H1 (cell line): ENCODE measurements around the gene B4GALT7. TPM values are rescaled to one million over a fixed set of nuclear protein-coding genes. Genes with fewer than 3 reads are reported as not detected.

ENCODE experiments used
- CTCF ChIA-PET: fragments of 300-600 bp; sonication (Branson Sonifier 250); formaldehyde crosslinking; loops from one replicate; lab custom pipeline; 2021; ENCODE audit not compliant: partially characterized antibody; lab: Charles Lee
- POLR2A ChIA-PET: fragments of 300-600 bp; sonication (Branson Sonifier 250); formaldehyde crosslinking; loops from one replicate; lab custom pipeline; 2021; ENCODE audit warnings: inconsistent platforms; ENCODE audit not compliant: partially characterized antibody; lab: Charles Lee
- DNase-seq, 2 experiments: peaks; one replicate each; pipeline versions ENCODE4 v3.0.0 to v3.0.0-alpha.2; 2010 to 2022; ENCODE audit warnings: low spot score in 2 of 2, low read depth in 1 of 2, mixed read lengths in 1 of 2
- FAIRE-seq: peaks from 2 replicates; lab custom pipeline; 2011; peaks lifted over from hg19 to GRCh38; lab: Jason Lieb, UNC
- H2AFZ ChIP-seq: 2 replicates; pipeline ENCODE4 v1.8.1; 2012; ENCODE audit warnings: low read length, inconsistent platforms
- H2AK5ac ChIP-seq: 2 replicates; pipeline ENCODE4 v1.6.1; 2013; ENCODE audit warnings: low read depth, low read length
- H2BK120ac ChIP-seq: replicated peaks from 2 replicates; pipeline ENCODE3; 2013; ENCODE audit warnings: low read depth, low read length, inconsistent platforms
- H2BK12ac ChIP-seq: 2 replicates; pipeline ENCODE4 v1.6.1; 2013; ENCODE audit warnings: low read depth, low read length
- H2BK15ac ChIP-seq: 2 replicates; pipeline ENCODE4 v1.6.1; 2013; ENCODE audit warnings: low read length
- H2BK20ac ChIP-seq: 2 replicates; pipeline ENCODE4 v1.6.1; 2013; ENCODE audit warnings: low read length
- H2BK5ac ChIP-seq: 2 replicates; pipeline ENCODE4 v1.6.1; 2013; ENCODE audit warnings: low read depth, low read length
- H3K14ac ChIP-seq: 2 replicates; pipeline ENCODE4 v1.6.1; 2013; ENCODE audit warnings: inconsistent platforms; ENCODE audit not compliant: insufficient read length
- H3K18ac ChIP-seq: 2 replicates; pipeline ENCODE4 v1.6.1; 2013; ENCODE audit warnings: low read length; ENCODE audit errors: extremely low read depth
- H3K23ac ChIP-seq: 2 replicates; pipeline ENCODE4 v1.6.1; 2013; ENCODE audit warnings: inconsistent platforms; ENCODE audit not compliant: insufficient read length
- H3K23me2 ChIP-seq: 2 replicates; pipeline ENCODE4 v1.6.1; 2013; ENCODE audit warnings: low read depth, low read length
- H3K27ac ChIP-seq: 2 replicates; pipeline ENCODE4 v1.6.1; 2011; ENCODE audit warnings: low read depth, low read length, inconsistent platforms
- H3K27me3 ChIP-seq, 4 experiments: replicated peaks in 1 of 4; 1 replicate in 1 of 4; 2 replicates in 3 of 4; pipeline versions ENCODE4 v1.6.1 to v1.8.1; 2011 to 2013; ENCODE audit warnings: low read length in 3 of 4, mild to moderate bottlenecking in 3 of 4, inconsistent platforms in 2 of 4, mixed read lengths in 2 of 4, moderate library complexity in 1 of 4; ENCODE audit not compliant: control insufficient read depth in 3 of 4, insufficient read depth in 3 of 4; ENCODE audit errors: extremely low read depth in 1 of 4
- H3K36me3 ChIP-seq, 4 experiments: 2 replicates each; pipeline versions ENCODE4 v1.6.1 to v1.8.1; 2011 to 2013; ENCODE audit warnings: mild to moderate bottlenecking in 4 of 4, low read length in 3 of 4, moderate library complexity in 2 of 4, control low read depth in 1 of 4, inconsistent platforms in 1 of 4; ENCODE audit not compliant: insufficient read depth in 4 of 4, control insufficient read depth in 2 of 4
- H3K4ac ChIP-seq: replicated peaks from 2 replicates; pipeline ENCODE3; 2013; ENCODE audit warnings: low read length, low read depth, mixed read lengths, inconsistent platforms; ENCODE audit not compliant: insufficient read length
- H3K4me1 ChIP-seq, 4 experiments: replicated peaks in 1 of 4; 1 replicate in 1 of 4; 2 replicates in 3 of 4; pipeline versions ENCODE4 v1.6.1 to v1.8.1; 2011 to 2013; ENCODE audit warnings: low read length in 3 of 4, inconsistent platforms in 2 of 4, mixed read lengths in 1 of 4; ENCODE audit not compliant: insufficient read depth in 4 of 4, control insufficient read depth in 3 of 4
- H3K4me2 ChIP-seq, 2 experiments: 2 replicates each; pipeline versions ENCODE4 v1.6.1 to v1.8.1; 2011 to 2013; ENCODE audit warnings: low read depth in 2 of 2, low read length in 2 of 2, control low read depth in 1 of 2, inconsistent platforms in 1 of 2, mild to moderate bottlenecking in 1 of 2; ENCODE audit not compliant: insufficient read depth in 1 of 2
- H3K4me3 ChIP-seq, 4 experiments: fragments of 200-600, 300-600 bp in 1 of 4; sonication (generic), shearing (Covaris generic), sonication (Bioruptor Twin) in 1 of 4; 2 replicates each; pipeline versions ENCODE4 v1.5.1 to v1.8.1; 2011 to 2016; ENCODE audit warnings: low read length in 4 of 4, low read depth in 3 of 4, control low read depth in 2 of 4, inconsistent platforms in 2 of 4, mild to moderate bottlenecking in 2 of 4, mixed read lengths in 1 of 4, moderate library complexity in 1 of 4; ENCODE audit not compliant: insufficient read depth in 2 of 4; ENCODE audit errors: extremely low read depth in 1 of 4
- H3K56ac ChIP-seq: replicated peaks from 2 replicates; pipeline ENCODE3; 2013; ENCODE audit warnings: low read depth, mild to moderate bottlenecking, mixed read lengths, low read length, inconsistent platforms; ENCODE audit not compliant: insufficient read length
- H3K79me1 ChIP-seq: 2 replicates; pipeline ENCODE4 v1.6.1; 2013; ENCODE audit warnings: low read depth, low read length, control low read depth
- H3K79me2 ChIP-seq, 2 experiments: 2 replicates each; pipeline versions ENCODE4 v1.6.1 to v1.8.1; 2012 to 2013; ENCODE audit warnings: low read length in 2 of 2, mild to moderate bottlenecking in 2 of 2, inconsistent platforms in 1 of 2; ENCODE audit not compliant: insufficient read depth in 2 of 2, control insufficient read depth in 1 of 2
- H3K9ac ChIP-seq, 4 experiments: replicated peaks in 1 of 4; 1 replicate in 1 of 4; 2 replicates in 3 of 4; pipeline versions ENCODE4 v1.6.1 to v1.8.1; 2011 to 2013; ENCODE audit warnings: low read depth in 3 of 4, low read length in 3 of 4, control low read depth in 2 of 4, mild to moderate bottlenecking in 2 of 4, moderate library complexity in 2 of 4, inconsistent platforms in 1 of 4; ENCODE audit errors: extremely low read depth in 1 of 4
- H3K9me3 ChIP-seq, 2 experiments: 2 replicates each; pipeline versions ENCODE4 v1.6.1 to v1.8.1; 2012 to 2013; ENCODE audit warnings: mild to moderate bottlenecking in 2 of 2, moderate library complexity in 2 of 2, control low read depth in 1 of 2, inconsistent platforms in 1 of 2, low read depth in 1 of 2, low read length in 1 of 2, mixed read lengths in 1 of 2; ENCODE audit not compliant: insufficient read depth in 2 of 2
- H4K20me1 ChIP-seq, 2 experiments: replicated peaks in 1 of 2; 2 replicates each; pipeline versions ENCODE3 to v1.8.1; 2011 to 2013; ENCODE audit warnings: inconsistent platforms in 2 of 2, low read length in 2 of 2, mild to moderate bottlenecking in 1 of 2; ENCODE audit not compliant: insufficient read depth in 2 of 2, control insufficient read depth in 1 of 2
- H4K5ac ChIP-seq: 2 replicates; pipeline ENCODE4 v1.6.1; 2013; ENCODE audit warnings: low read length, low read depth, mixed read lengths, inconsistent platforms; ENCODE audit not compliant: insufficient read length
- H4K8ac ChIP-seq: 2 replicates; pipeline ENCODE4 v1.8.0; 2013; ENCODE audit warnings: mild to moderate bottlenecking, moderate library complexity, low read length, inconsistent platforms; ENCODE audit not compliant: insufficient read depth; ENCODE audit errors: extremely low read depth
- H4K91ac ChIP-seq: replicated peaks from 2 replicates; pipeline ENCODE3; 2013; ENCODE audit warnings: low read length, mixed read lengths, inconsistent platforms; ENCODE audit not compliant: insufficient read length
- BRCA1 ChIP-seq: IDR thresholded peaks from 2 replicates; pipeline ENCODE4 v1.6.1; 2012; ENCODE audit warnings: low read depth, low read length, improper control_type of control experiment
- NRF1 ChIP-seq: IDR thresholded peaks from 2 replicates; pipeline ENCODE4 v1.6.1; 2011; ENCODE audit warnings: mild to moderate bottlenecking, low read depth, low read length, improper control_type of control experiment
- SIN3A ChIP-seq, 2 experiments: IDR thresholded peaks in 1 of 2; conservative IDR thresholded peaks in 1 of 2; 2 replicates each; pipeline ENCODE4 v1.6.1; 2011 to 2012; ENCODE audit warnings: low read length in 2 of 2, improper control_type of control experiment in 1 of 2, low read depth in 1 of 2, mild to moderate bottlenecking in 1 of 2
- ZNF274 ChIP-seq: IDR thresholded peaks from 2 replicates; pipeline ENCODE4 v1.7.0; 2012; ENCODE audit warnings: low read length, borderline replicate concordance; ENCODE audit errors: extremely low read depth
- WGBS, 2 experiments: shearing (Covaris generic) in 1 of 2; methylation state at CpG; one replicate each; pipeline versions ENCODE4 v1.1.6 to v1.1.7; 2013 to 2015; ENCODE audit warnings: low lambda C conversion rate in 2 of 2, mixed read lengths in 2 of 2, inconsistent platforms in 1 of 2, low coverage in 1 of 2, missing lambda C conversion rate in 1 of 2; ENCODE audit not compliant: insufficient replicate concordance in 2 of 2, insufficient coverage in 1 of 2, insufficient read length in 1 of 2; ENCODE audit errors: extremely low coverage in 1 of 2, missing lambda C conversion rate in 1 of 2; 5-methylcytosine and 5-hydroxymethylcytosine counted together
- polyA plus RNA-seq, 7 experiments: library from polyadenylated mRNA; depleted of rRNA in 3 of 7; stranded (reverse) in 5 of 7; unstranded in 2 of 7; fragments of >200 nt in 5 of 7; fragments of 200-250 nt in 2 of 7; gene quantifications; 1 replicate in 5 of 7; 2 replicates in 1 of 7; 4 replicates in 1 of 7; pipeline versions ENCODE4 v1.2.1 to v1.2.3, GENCODE V29; 2011 to 2013; ENCODE audit warnings: missing spikeins in 2 of 7, mixed read lengths in 2 of 7
- total RNA-seq: library from RNA; stranded (reverse); fragmentation: NEBNext Ultra II Directional; extraction: Animal tissue kit (Norgen Biotek cat#: 25700); gene quantifications from 2 replicates; pipeline ENCODE4 v1.2.1, GENCODE V29; 2021
- TF ChIP-seq, protein P1 (sequence below): IDR thresholded peaks from 2 replicates; pipeline ENCODE4 v1.6.1; 2012; ENCODE audit warnings: inconsistent platforms

The B4GALT7 gene
- total and polyA plus RNA-seq, 2 of the 8 experiments (the other 6 are each of a cell fraction or from before 2014, with no cell fraction given), result 18.7 to 31.9 TPM

GRCh38 chr5:177555665-177556064 lies 44.3 kb upstream of the B4GALT7 start:
- Histone ChIP-seq H3K4me3 (no peak overlapping the region), H4K5ac (no peak overlapping the region), H3K23me2 (peaks cover 6% of the 10 kb centered on the region), H2BK5ac (no peak overlapping the region), H2BK12ac (0 out of 2 replicates have a peak overlapping the region, but pooled peaks have one; percentile 53), H2BK15ac (no peak overlapping the region), H3K18ac (no peak overlapping the region), H3K14ac (no peak overlapping the region), H3K79me2 (peaks cover 3 to 32% of the 10 kb centered on the region in 2 experiments; a peak in 2 of 4 replicates), H3K27me3 (no peaks in the 10 kb centered on the region), H3K9ac (no peak overlapping the region), H4K8ac (no peak overlapping the region), H2AFZ (no peak overlapping the region), H3K4ac (no peak overlapping the region), H3K4me2 (no peak overlapping the region; a peak in 1 of 4 replicates), H3K9me3 (no peaks in the 10 kb centered on the region; a peak in 1 of 4 replicates), H3K23ac (no peak overlapping the region), H2BK20ac (no peak overlapping the region), H2AK5ac (no peak overlapping the region), H3K27ac (no peak overlapping the region), H3K36me3 (peaks cover 0 to 16% (median 6%) of the 10 kb centered on the region in 4 experiments; a peak in 3 of 8 replicates), H4K20me1 (peaks cover 8 to 13% of the 10 kb centered on the region in 2 experiments), H3K79me1 (peaks cover 5% of the 10 kb centered on the region), H3K56ac (no peak overlapping the region), H3K4me1 (peaks cover 5 to 9% (median 7%) of the 10 kb centered on the region in 4 experiments), H2BK120ac (no peak overlapping the region), H4K91ac (no peak overlapping the region)
- ChIA-PET CTCF (interaction anchor here (0.7 to 1.9 kb wide), 2 partner anchors 11 to 62 kb away, joined by 3 to 6 read pairs; no protein-coding TSS in a partner anchor), POLR2A (interaction anchor here (0.5 to 1.3 kb wide), 7 partner anchors 28 to 74 kb away, joined by 3 to 7 read pairs (median 3); partner anchors contain the start of gene TMED9)
- DNase-seq (no peak), FAIRE-seq (no peak)
- WGBS, 2 experiments, result 87% methylated on average over 4 of the region's 5 CpGs; no CpG with 5 or more reads in 1 of the 2 experiments
- TF ChIP-seq NRF1, result no peak
- no peak for TF ChIP-seq ZNF274
- TF ChIP-seq SIN3A (conservative IDR thresholded peaks at IDR 0.05 in 1 of 2, IDR thresholded peaks at IDR 0.05 in 1 of 2; ENCODE audit: low read depth in 1 of 2, low read length in 2 of 2), result no peak
- TF ChIP-seq, protein P1, sequence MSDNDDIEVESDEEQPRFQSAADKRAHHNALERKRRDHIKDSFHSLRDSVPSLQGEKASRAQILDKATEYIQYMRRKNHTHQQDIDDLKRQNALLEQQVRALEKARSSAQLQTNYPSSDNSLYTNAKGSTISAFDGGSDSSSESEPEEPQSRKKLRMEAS, result no peak
- no peak for TF ChIP-seq BRCA1
